Measurements from ENCODE around the gene COBL.

DNA sequence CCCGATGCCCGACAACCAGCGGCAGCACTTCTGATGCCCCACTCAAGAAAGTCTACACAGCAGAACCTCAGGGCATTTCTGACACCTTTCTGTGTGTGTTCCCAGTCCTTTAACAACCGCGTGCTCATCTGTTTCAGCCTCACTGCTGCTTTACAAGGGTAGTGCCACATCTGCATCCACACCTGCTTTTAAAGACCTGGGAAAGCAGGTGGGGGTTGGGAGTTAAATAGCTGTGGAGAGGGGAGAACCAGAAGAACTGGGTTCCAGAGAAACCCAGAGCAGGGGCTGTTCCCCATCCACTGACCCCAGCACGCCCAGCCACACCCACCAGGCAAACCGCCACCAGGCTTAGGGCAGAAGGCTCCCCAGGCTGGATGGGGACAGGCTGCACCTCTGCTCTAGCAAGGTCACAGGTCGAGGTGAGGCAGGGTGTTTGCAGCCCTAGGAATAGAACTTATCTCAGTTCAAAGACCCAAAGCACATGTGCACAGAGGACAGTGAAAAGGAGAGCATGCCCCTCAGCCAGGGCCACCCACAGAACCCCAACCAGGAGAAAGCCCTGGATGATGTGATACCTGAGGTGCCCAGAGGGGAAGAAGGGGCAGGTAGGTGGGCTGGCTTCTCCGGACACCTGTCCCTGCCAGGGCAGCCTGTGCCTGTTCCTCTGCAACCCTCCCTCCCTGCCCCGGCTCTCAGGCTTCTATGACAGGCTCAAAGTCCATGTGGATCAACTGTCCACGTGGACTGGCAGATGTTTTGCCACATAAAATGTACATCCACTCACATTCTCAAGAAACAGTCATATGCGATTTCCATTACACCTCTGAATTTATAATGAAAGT lies 51.3 kb downstream of the COBL start:
- TF ChIP-seq, protein P1, sequence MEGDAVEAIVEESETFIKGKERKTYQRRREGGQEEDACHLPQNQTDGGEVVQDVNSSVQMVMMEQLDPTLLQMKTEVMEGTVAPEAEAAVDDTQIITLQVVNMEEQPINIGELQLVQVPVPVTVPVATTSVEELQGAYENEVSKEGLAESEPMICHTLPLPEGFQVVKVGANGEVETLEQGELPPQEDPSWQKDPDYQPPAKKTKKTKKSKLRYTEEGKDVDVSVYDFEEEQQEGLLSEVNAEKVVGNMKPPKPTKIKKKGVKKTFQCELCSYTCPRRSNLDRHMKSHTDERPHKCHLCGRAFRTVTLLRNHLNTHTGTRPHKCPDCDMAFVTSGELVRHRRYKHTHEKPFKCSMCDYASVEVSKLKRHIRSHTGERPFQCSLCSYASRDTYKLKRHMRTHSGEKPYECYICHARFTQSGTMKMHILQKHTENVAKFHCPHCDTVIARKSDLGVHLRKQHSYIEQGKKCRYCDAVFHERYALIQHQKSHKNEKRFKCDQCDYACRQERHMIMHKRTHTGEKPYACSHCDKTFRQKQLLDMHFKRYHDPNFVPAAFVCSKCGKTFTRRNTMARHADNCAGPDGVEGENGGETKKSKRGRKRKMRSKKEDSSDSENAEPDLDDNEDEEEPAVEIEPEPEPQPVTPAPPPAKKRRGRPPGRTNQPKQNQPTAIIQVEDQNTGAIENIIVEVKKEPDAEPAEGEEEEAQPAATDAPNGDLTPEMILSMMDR (IDR thresholded peaks at IDR 0.05; ENCODE audit: extremely low read depth in 1 of 2, insufficient read depth in 1 of 2, low read depth in 1 of 2, low read length in 2 of 2): no peak
- TF ChIP-seq POLR2AphosphoS5 (IDR thresholded peaks at IDR 0.05; ENCODE audit: insufficient read depth, low read depth, low read length): no peak
- TF ChIP-seq, protein P2, sequence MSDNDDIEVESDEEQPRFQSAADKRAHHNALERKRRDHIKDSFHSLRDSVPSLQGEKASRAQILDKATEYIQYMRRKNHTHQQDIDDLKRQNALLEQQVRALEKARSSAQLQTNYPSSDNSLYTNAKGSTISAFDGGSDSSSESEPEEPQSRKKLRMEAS (IDR thresholded peaks at IDR 0.05; ENCODE audit: insufficient read depth, insufficient read length): no peak
